HFFc6 (cell line): ENCODE data around the gene PRR7. TPM values are rescaled to one million over a fixed set of nuclear protein-coding genes. Genes with fewer than 3 reads are reported as not detected.
A peak's percentile ranks its signal among the peaks of the same experiment; 100 is the strongest.

Source experiments
- DNase-seq: peaks from one replicate; pipeline ENCODE4 v3.0.0-alpha.2; 2018
- H3K27ac Mint-ChIP-seq: 2 replicates; pipeline ENCODE4 v1.8.0; 2020; ENCODE audit warnings: mild to moderate bottlenecking, mixed read lengths
- H3K27me3 Mint-ChIP-seq: 2 replicates; pipeline ENCODE4 v1.8.0; 2021; ENCODE audit warnings: mild to moderate bottlenecking, moderate library complexity, mixed read lengths; ENCODE audit not compliant: insufficient read depth
- H3K36me3 Mint-ChIP-seq: 2 replicates; pipeline ENCODE4 v1.8.0; 2021; ENCODE audit warnings: low read depth, mixed read lengths
- H3K4me1 Mint-ChIP-seq: 2 replicates; pipeline ENCODE4 v1.8.0; 2020; ENCODE audit warnings: low read depth, mixed read lengths
- H3K4me3 Mint-ChIP-seq: 2 replicates; pipeline ENCODE4 v1.8.0; 2020; ENCODE audit warnings: mild to moderate bottlenecking, moderate library complexity, mixed read lengths
- H3K9me3 Mint-ChIP-seq: 2 replicates; pipeline ENCODE4 v1.8.0; 2020; ENCODE audit warnings: mild to moderate bottlenecking, mixed read lengths
- CTCF ChIP-seq: fragments of 200-600 bp; sonication (generic); IDR thresholded peaks from 2 replicates; pipeline ENCODE4 v1.5.0; 2021; ENCODE audit warnings: antibody characterized with exemption, mild to moderate bottlenecking
- total RNA-seq, 6 experiments: library from RNA; stranded (reverse); fragmentation: NEBNext Ultra II Directional; extraction: Animal tissue kit (Norgen Biotek cat#: 25700); gene quantifications; 2 replicates in 1 of 6; 3 replicates in 5 of 6; pipeline ENCODE4 v1.2.3, GENCODE V29; 2021

Gene PRR7
- total RNA-seq, 6 experiments from 2014 or later, result 8.9 to 16.9 (median 10.4) TPM

- peak overlapping the region; percentile 73 for H3K27ac Mint-ChIP-seq
- H3K36me3 Mint-ChIP-seq, result no peaks in the 10 kb centered on the region
- TF ChIP-seq CTCF, result no peak
- DNase-seq, result no peak
- H3K4me1 Mint-ChIP-seq, result peaks cover 24% of the 10 kb centered on the region
- H3K4me3 Mint-ChIP-seq, result peak overlapping the region; percentile 77
- H3K9me3 Mint-ChIP-seq, result no peaks in the 10 kb centered on the region
- peaks cover 6% of the 10 kb centered on the region for H3K27me3 Mint-ChIP-seq
These were observed 524 bp downstream of the PRR7 start for GRCh38 chr5:177447066-177447610.

GRCh38 chr5:177447611-177448243 lies 1.1 kb downstream of the PRR7 start:
- Mint-ChIP-seq H3K4me1 (peaks cover 24% of the 10 kb centered on the region), H3K27me3 (peaks cover 6% of the 10 kb centered on the region), H3K4me3 (peak overlapping the region; percentile 77), H3K9me3 (no peaks in the 10 kb centered on the region), H3K27ac (peak overlapping the region; percentile 73), H3K36me3 (no peaks in the 10 kb centered on the region)
- DNase-seq, result peak; percentile 75
- TF ChIP-seq CTCF, result no peak

GRCh38 chr5:177448244-177448950 lies 1.8 kb downstream of the PRR7 start:
- Mint-ChIP-seq H3K27ac (peak overlapping the region; percentile 73), H3K36me3 (no peaks in the 10 kb centered on the region), H3K27me3 (peaks cover 11% of the 10 kb centered on the region), H3K4me3 (peak overlapping the region; percentile 77), H3K4me1 (peaks cover 24% of the 10 kb centered on the region), H3K9me3 (no peaks in the 10 kb centered on the region; the same call in 1 of the 2 replicates)
- DNase-seq, result no peak
- no peak for TF ChIP-seq CTCF

- no peaks in the 10 kb centered on the region for H3K36me3 Mint-ChIP-seq
- H3K4me3 Mint-ChIP-seq, result no peak overlapping the region
- no peaks in the 10 kb centered on the region; the same call in 1 of the 2 replicates for H3K9me3 Mint-ChIP-seq
- no peak for DNase-seq
- H3K4me1 Mint-ChIP-seq, result peaks cover 24% of the 10 kb centered on the region
- TF ChIP-seq CTCF, result no peak
- H3K27me3 Mint-ChIP-seq, result peaks cover 11% of the 10 kb centered on the region
- H3K27ac Mint-ChIP-seq, result no peak overlapping the region
These were observed 2.8 kb downstream of the PRR7 start for GRCh38 chr5:177449140-177450061.
